ENCODE results near the gene TMTC2.

TMTC2 gene

DNA sequence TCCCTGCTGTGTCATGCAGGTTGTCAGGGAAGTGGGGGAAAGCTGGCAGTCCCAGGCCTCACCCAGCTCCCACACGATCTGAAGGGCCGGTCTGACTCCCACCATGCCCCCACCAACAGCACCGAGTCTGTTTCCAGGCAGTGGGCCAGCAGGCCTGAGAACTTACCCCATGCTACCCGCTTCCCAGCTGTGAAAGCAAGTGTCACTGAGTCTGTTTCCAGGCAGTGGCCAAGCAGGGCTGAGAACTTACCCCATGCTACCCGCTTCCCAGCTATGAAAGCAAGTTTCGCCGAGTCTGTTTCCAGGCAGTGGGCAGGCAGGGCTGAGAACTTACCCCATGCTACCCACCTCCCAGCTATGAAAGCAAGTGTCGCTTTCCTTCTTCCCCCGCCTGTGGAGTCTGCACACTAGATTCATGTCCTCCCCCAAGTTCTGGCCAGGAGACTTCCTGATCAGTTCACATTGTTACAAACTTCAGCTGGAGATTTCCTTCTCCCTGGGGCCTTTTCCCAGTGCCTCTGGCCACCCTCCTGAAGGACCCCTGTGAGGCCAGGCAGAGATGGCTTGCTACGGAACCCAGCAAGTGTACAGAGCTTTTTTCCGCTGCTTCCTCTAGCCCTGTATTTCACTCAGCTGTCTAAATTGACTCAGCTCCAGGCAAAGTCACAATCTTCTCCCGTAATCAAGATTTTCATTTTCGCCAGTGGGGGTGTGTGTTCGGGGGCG, 435.4 kb downstream of the TMTC2 start:
- no peak for TF ChIP-seq GATA2 (IDR thresholded peaks at IDR 0.05; ENCODE audit: low read depth, low read length)
- TF ChIP-seq GATA3 (IDR thresholded peaks at IDR 0.05; ENCODE audit: low read depth, low read length): no peak

DNA sequence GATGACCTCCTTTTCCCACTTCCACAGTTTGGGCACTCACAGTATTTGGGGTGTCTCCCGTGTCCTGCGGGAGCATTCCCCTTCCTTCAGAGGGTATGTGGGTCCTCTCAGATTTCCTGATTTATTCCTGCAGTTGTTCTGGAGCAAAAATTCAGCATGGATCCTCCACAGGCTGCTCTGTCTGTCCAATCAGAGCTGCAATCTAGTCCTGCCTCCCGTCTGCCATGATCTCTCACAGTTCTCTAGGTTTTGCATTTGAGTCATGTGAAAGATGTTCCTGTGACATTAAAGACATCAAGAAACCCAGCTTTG, 435.9 kb downstream of the TMTC2 start:
- TF ChIP-seq GATA3 (IDR thresholded peaks at IDR 0.05; ENCODE audit: low read depth, low read length) (no peak), GATA2 (IDR thresholded peaks at IDR 0.05; ENCODE audit: low read depth, low read length) (peak; percentile 55)

DNA sequence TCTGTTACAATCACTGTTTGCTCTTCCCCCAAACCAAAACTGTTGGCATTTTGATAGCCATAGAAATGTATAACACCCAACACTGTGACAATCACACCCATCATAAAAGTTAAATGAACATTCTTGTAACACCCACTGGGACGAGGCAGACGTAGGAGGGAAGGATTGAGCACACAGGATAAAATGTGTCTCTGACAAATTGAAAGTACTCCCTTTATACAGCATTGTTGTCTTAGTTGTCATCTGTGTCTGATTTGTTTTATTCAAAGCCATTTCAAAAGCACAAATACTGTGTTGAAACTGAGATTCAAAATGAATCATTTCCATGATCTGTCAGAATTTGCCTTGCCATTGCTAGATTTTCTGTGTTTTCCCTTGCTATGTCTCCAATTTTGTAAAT, 436.3 kb downstream of the TMTC2 start:
- TF ChIP-seq GATA3 (IDR thresholded peaks at IDR 0.05; ENCODE audit: low read depth, low read length) (no peak), GATA2 (IDR thresholded peaks at IDR 0.05; ENCODE audit: low read depth, low read length) (no peak)

DNA sequence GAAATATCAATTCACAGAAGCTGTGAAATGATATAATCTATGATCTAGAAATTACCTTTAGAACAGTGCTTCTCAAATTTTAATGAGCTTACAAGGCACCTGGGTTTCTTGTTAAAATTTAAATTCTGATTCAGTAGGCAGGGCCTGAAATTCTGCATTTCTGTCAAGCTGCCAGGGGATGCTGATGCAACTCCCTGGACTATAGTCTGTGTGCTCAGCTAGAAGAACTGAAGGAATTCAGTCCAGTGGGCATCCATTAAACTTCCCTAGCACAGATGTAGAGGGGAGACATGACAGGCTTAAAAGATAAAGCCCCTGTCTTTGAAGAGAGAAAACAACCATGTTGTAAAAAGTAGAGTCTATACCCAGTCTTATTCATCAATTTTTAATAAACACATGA, 441.8 kb downstream of the TMTC2 start:
- TF ChIP-seq GATA3 (IDR thresholded peaks at IDR 0.05; ENCODE audit: low read depth, low read length) (no peak), GATA2 (IDR thresholded peaks at IDR 0.05; ENCODE audit: low read depth, low read length) (no peak)

DNA sequence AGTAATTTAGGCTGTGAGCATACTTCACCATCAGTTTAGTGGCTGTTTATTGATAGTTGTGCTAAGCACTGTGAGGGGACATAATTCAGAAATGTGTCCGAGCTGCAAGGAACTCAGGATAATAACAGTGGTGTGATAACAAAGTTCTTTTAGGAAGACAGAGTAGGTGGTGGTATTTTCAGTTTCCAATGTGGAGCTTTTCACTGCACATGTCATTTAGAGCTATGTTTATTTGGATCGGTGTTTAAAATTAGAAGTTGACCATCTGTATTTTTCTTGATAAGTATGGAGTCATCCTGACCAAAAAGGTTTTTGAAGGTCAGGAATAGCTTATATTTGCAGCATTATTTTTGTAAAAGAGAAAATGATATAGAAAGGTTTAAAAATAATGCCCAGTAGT, 443.5 kb downstream of the TMTC2 start:
- TF ChIP-seq GATA2 (IDR thresholded peaks at IDR 0.05; ENCODE audit: low read depth, low read length) (no peak), GATA3 (IDR thresholded peaks at IDR 0.05; ENCODE audit: low read depth, low read length) (no peak)

DNA sequence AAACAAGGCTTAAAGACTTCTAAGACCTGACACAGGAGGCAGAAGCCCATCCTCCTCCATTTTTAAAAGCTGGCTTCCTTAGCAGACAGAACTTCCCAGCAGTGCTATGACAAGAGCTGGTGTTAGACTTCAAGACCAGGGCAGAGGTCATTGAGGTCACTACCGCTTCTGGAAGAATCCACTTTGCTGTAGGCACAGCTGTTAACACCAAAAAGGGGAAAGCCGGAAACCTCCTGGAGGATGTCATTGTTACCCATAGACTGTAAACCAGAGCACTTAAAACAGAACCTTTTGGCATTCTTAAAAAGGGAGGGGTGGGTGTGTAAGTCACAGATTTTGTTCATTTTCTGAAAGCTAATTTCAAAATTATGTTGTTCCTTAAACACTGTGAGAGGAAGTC, 445.7 kb downstream of the TMTC2 start:
- no peak for TF ChIP-seq GATA2 (IDR thresholded peaks at IDR 0.05; ENCODE audit: low read depth, low read length)
- TF ChIP-seq GATA3 (IDR thresholded peaks at IDR 0.05; ENCODE audit: low read depth, low read length): no peak

DNA sequence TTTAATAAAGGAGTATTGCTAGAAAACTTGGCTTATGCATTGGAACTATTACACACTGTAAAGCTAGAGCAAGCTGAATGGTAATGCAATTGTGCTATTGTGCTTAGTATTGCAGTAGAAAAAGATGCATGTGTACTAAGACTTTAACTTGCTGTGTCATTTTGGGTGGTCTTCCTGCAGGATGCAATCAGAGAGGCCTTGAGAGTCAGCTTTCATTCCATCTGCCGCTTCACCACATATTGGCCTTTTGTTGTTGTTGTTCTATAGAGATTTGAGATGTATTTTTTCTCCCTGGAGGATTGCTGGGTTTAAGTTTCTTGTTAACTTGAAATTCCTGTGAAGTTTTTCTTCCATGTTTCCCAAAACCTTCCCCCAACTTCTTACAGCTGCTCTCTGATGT, 449.7 kb downstream of the TMTC2 start:
- TF ChIP-seq GATA2 (IDR thresholded peaks at IDR 0.05; ENCODE audit: low read depth, low read length) (no peak), GATA3 (IDR thresholded peaks at IDR 0.05; ENCODE audit: low read depth, low read length) (no peak)

DNA sequence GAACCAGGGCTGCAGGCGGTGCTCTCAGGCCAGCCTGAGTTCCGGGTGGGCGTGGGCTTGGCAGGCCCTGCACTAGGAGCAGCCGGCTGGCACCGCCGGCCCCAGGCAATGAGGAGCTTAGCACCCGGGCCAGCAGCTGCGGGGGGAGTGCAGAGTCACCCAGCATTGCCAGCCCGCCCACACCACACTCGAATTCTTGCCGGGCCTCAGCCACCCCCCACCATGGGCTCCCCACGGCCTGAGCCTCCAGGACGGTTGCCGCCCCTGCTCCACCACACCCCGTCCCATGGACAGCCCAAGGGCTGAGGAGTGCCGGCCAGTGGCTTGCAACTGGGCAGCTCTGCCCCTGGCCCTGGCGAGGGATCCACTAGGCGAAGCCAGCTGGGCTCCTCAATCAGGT, 453.4 kb downstream of the TMTC2 start:
- TF ChIP-seq GATA2 (IDR thresholded peaks at IDR 0.05; ENCODE audit: low read depth, low read length): no peak

DNA sequence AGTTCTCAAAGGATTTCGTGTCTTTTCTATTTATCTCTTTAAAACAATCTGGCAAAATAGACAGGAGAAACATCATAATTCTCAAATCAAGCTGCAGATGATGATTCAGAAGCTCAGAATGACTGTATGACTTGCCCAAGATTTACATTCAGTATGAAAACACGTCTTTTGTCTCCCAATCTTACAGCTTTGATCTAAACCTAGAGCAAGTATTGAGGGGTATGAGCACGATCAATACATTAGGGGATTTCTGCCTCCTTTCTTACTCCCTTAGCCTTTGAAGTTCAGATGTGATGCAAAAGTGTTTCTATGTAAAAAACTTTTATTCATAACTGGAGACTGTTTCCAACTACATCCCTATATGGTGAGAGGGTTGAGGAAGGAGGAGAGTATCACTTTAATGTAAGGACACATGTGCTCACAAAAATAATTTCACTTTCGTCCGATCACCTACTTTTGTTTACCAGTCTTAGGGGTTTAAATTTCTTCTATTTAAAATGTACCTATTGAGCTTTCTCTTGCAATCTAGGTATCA, 454.8 kb downstream of the TMTC2 start:
- TF ChIP-seq GATA2 (IDR thresholded peaks at IDR 0.05; ENCODE audit: low read depth, low read length): no peak
- TF ChIP-seq GATA3 (IDR thresholded peaks at IDR 0.05; ENCODE audit: low read depth, low read length): no peak

DNA sequence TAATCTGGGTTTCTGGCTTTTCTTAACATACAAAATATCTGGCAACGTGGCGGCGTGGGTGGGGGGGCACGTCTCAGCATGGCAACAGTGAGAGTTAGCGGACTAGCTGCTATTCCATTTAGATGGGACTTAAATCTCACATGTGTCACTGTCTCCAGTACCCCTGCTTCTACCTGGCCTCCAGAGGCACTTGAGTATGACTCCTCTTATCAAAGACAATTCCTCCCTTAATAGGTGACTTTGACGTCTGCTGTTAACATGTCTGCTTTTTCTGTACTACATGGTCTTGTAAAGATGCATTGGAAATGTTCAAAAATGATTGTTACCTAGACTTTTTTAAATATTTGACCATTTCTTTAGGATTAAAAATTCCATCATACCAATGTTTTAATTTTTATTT, 456.2 kb downstream of the TMTC2 start:
- TF ChIP-seq GATA2 (IDR thresholded peaks at IDR 0.05; ENCODE audit: low read depth, low read length) (no peak), GATA3 (IDR thresholded peaks at IDR 0.05; ENCODE audit: low read depth, low read length) (no peak)

DNA sequence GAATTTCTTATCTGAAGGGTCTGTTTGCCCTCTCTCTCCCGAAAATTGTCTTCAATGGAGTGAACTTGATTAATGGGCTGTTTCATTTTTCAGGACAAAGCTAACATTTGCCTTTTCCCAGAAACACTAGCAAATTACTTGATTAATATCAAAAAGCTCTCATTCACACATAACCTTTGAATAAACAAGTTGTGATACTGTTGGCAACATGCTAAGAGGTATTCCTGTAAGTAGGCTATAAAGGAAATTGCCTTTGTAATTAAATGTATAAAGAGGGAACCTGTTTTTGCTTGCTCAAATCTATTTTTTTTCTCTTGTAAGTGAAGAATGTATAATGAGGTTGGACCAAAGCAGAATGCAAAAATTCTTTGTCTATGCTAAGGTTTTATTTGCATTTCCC, 457.2 kb downstream of the TMTC2 start:
- TF ChIP-seq GATA3 (IDR thresholded peaks at IDR 0.05; ENCODE audit: low read depth, low read length) (no peak), GATA2 (IDR thresholded peaks at IDR 0.05; ENCODE audit: low read depth, low read length) (no peak)

DNA sequence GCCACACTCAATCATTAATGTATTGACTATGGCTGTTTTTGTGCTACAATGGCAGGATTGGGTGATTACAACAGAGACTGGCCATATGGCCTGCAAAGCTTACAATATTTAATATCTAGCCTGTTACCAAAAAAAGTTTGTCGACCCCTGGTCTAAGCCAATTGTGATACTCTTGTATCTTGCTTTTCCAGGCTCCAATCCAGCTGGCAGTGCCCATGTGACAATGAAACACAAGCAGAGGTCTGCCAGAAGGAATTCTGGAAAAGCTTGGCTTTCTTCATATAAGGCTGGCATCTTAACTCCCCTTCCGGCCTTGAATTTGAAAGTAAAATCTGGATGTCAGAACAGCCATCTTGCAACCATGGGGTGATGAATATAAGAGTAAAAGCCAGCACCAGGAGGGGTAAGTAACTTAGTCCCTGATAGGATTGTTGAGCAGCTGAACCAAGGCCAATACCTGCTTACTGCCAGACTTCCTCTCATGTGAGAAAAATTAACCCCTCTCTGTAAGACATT, 458.7 kb downstream of the TMTC2 start:
- TF ChIP-seq GATA2 (IDR thresholded peaks at IDR 0.05; ENCODE audit: low read depth, low read length) (no peak), GATA3 (IDR thresholded peaks at IDR 0.05; ENCODE audit: low read depth, low read length) (no peak)

DNA sequence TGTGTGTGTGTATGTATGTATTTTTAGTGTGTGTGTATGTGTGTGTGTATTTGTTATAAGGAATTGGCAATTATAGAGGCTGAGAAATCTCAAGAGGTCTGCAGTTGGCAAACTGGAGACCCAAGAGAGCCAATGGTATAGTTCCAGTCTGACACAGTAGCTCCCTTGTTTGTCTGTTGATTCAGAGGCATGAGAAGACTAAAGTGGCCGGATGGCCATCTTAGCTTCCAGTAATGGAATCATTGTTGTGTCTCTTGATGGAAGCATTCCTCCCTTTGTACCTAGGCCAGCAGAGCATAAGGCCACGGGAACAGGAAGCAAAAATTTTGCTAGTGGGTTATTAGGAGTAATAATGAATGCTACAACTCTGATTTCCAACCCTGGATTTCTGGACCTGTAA, 460.6 kb downstream of the TMTC2 start:
- TF ChIP-seq GATA2 (IDR thresholded peaks at IDR 0.05; ENCODE audit: low read depth, low read length): no peak
- TF ChIP-seq GATA3 (IDR thresholded peaks at IDR 0.05; ENCODE audit: low read depth, low read length): no peak

DNA sequence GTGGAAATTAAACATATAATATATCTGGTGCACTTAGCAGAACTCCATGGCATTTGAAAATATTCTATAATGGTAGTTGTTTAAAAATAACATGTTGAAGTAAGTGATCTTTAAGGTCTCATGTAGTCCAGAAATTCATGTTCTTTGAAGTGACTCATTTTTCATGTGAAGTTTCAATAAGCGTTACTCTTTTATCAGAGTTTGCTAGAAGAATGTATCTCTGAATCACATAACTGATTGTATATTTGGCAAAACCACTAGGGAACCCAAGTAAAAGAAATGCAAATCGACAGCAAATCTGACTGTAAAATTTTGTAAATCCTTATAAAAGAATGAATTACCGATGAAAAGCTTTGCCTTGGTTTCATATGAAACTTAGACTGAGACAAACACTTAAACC, 463.3 kb downstream of the TMTC2 start:
- no peak for TF ChIP-seq GATA3 (IDR thresholded peaks at IDR 0.05; ENCODE audit: low read depth, low read length)
- TF ChIP-seq GATA2 (IDR thresholded peaks at IDR 0.05; ENCODE audit: low read depth, low read length): no peak

DNA sequence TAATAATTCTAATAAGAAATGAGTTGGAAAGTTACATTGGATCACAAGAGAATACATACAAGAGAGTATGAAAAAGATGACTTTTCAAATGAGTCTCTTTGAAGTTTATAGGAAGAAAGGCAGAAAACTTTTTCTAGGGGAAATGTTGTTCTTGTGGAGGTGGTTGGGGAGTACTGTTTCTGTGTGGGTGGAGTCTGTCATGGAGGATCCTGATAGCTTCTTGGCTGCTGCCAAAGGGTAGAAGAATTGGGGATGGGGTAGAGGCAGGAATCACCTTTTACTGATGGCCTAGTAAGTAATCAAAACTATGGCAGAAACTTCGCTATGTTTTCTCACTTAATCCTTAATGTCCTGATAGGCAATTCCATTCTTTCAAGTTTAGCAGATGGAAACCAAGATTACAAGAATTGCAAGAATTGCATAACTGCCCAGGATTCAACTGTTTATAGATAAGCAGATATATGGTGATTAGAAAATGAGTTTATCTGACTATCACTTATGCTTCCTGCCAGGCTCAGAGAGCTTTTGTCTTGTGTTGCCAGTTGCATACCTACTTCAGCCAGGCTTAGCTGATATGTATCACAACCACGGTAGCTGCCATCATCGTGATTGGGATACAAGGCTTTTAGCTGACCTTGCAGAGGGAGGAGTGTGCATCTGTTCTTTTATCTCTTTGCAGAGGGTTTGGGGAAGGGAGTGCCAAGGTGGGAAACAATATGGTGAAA, 463.9 kb downstream of the TMTC2 start:
- peak; percentile 69 for TF ChIP-seq GATA2 (IDR thresholded peaks at IDR 0.05; ENCODE audit: low read depth, low read length)
- peak; percentile 53 for TF ChIP-seq GATA3 (IDR thresholded peaks at IDR 0.05; ENCODE audit: low read depth, low read length)
